Measurements from ENCODE around the gene ZNF821.

GRCh38 chr16:71927383-71927782 lies 43.4 kb upstream of the ZNF821 start:
- no peak for TF ChIP-seq CTCF (IDR thresholded peaks at IDR 0.05)
- TF ChIP-seq POLR2A (IDR thresholded peaks at IDR 0.05) = no peak

All from Peyer's patch (tissue), 4 donors.